ENCODE results near the gene NAPEPLD. TPM values are rescaled to one million over a fixed set of nuclear protein-coding genes. Genes with fewer than 3 reads are reported as not detected.
"Not testable (repeated sequence)": the region's sequence is repeated elsewhere in the genome, so short reads cannot be mapped to it uniquely, and the experiment has no call there.

NAPEPLD gene
- total and polyA plus RNA-seq, 2 donors (not counting 1 experiment from before 2014, with no cell fraction given) = 5.7 to 9.2 TPM

GRCh38 chr7:103059471-103059870 is 89.4 kb downstream of the NAPEPLD start:
- no peaks in the 10 kb centered on the region for H3K36me3 ChIP-seq (ENCODE audit: control insufficient read depth, insufficient read depth, low read length)
- H3K9me3 ChIP-seq (ENCODE audit: control insufficient read depth, insufficient read depth, low read depth, low read length) = no peaks in the 10 kb centered on the region
- TF ChIP-seq CTCF (conservative IDR thresholded peaks at IDR 0.05 in 1 of 2, IDR thresholded peaks at IDR 0.05 in 1 of 2; ENCODE audit: low read depth in 1 of 2, low read length in 2 of 2) = no peak
- no peak for TF ChIP-seq EZH2 (IDR thresholded peaks at IDR 0.05; ENCODE audit: low read length, missing control alignments)
- no peak overlapping the region for H3K9ac ChIP-seq (ENCODE audit: insufficient read depth, low read length)
- H2AFZ ChIP-seq (ENCODE audit: low read length) = no peak overlapping the region
- DNase-seq (ENCODE audit: low read depth in 2 of 2) = peak in 1 of 2 donors; percentile 22
- H4K20me1 ChIP-seq (ENCODE audit: control insufficient read depth, extremely low read depth, insufficient read depth, low read length) = no peaks in the 10 kb centered on the region
- H3K27ac ChIP-seq (ENCODE audit: insufficient read depth, low read length) = no peak overlapping the region
- no peaks in the 10 kb centered on the region for H3K27me3 ChIP-seq (ENCODE audit: control insufficient read depth, insufficient read depth, low read length)
- no peak overlapping the region for H3K4me2 ChIP-seq (ENCODE audit: extremely low read depth, insufficient read depth, low read length)
- no peaks in the 10 kb centered on the region for H3K4me1 ChIP-seq (ENCODE audit: control insufficient read depth, extremely low read depth, insufficient read depth, low read length)
- no peaks in the 10 kb centered on the region for H3K79me2 ChIP-seq (ENCODE audit: control insufficient read depth, insufficient read depth, low read length)
- H3K4me3 ChIP-seq (replicated peaks in 1 of 4; ENCODE audit: control extremely low read depth in 1 of 4, insufficient read depth in 1 of 4, low read depth in 3 of 4, low read length in 4 of 4) = no peak overlapping the region

GRCh38 chr7:103058122-103058521 is 90.8 kb downstream of the NAPEPLD start:
- Histone ChIP-seq H3K9me3 (ENCODE audit: control insufficient read depth, insufficient read depth, low read depth, low read length) (no peaks in the 10 kb centered on the region), H3K27ac (ENCODE audit: insufficient read depth, low read length) (no peak overlapping the region), H3K9ac (ENCODE audit: insufficient read depth, low read length) (no peak overlapping the region), H2AFZ (ENCODE audit: low read length) (no peak overlapping the region), H3K4me2 (ENCODE audit: extremely low read depth, insufficient read depth, low read length) (no peak overlapping the region), H3K27me3 (ENCODE audit: control insufficient read depth, insufficient read depth, low read length) (no peaks in the 10 kb centered on the region), H4K20me1 (ENCODE audit: control insufficient read depth, extremely low read depth, insufficient read depth, low read length) (no peaks in the 10 kb centered on the region), H3K36me3 (ENCODE audit: control insufficient read depth, insufficient read depth, low read length) (no peaks in the 10 kb centered on the region), H3K4me1 (ENCODE audit: control insufficient read depth, extremely low read depth, insufficient read depth, low read length) (no peaks in the 10 kb centered on the region), H3K79me2 (ENCODE audit: control insufficient read depth, insufficient read depth, low read length) (no peaks in the 10 kb centered on the region), H3K4me3 (replicated peaks in 1 of 4; ENCODE audit: control extremely low read depth in 1 of 4, insufficient read depth in 1 of 4, low read depth in 3 of 4, low read length in 4 of 4) (no peak overlapping the region)
- no peak for DNase-seq (ENCODE audit: low read depth in 2 of 2)
- TF ChIP-seq CTCF (conservative IDR thresholded peaks at IDR 0.05 in 1 of 2, IDR thresholded peaks at IDR 0.05 in 1 of 2; ENCODE audit: low read depth in 1 of 2, low read length in 2 of 2) (no peak), EZH2 (IDR thresholded peaks at IDR 0.05; ENCODE audit: low read length, missing control alignments) (no peak)

- not testable (repeated sequence) for H3K4me2 ChIP-seq (ENCODE audit: extremely low read depth, insufficient read depth, low read length); H3K79me2 ChIP-seq (ENCODE audit: control insufficient read depth, insufficient read depth, low read length); H3K27ac ChIP-seq (ENCODE audit: insufficient read depth, low read length); H3K4me1 ChIP-seq (ENCODE audit: control insufficient read depth, extremely low read depth, insufficient read depth, low read length); H4K20me1 ChIP-seq (ENCODE audit: control insufficient read depth, extremely low read depth, insufficient read depth, low read length); H3K27me3 ChIP-seq (ENCODE audit: control insufficient read depth, insufficient read depth, low read length); H3K9me3 ChIP-seq (ENCODE audit: control insufficient read depth, insufficient read depth, low read depth, low read length); H3K4me3 ChIP-seq (replicated peaks in 1 of 4; ENCODE audit: control extremely low read depth in 1 of 4, insufficient read depth in 1 of 4, low read depth in 3 of 4, low read length in 4 of 4); H3K9ac ChIP-seq (ENCODE audit: insufficient read depth, low read length); H2AFZ ChIP-seq (ENCODE audit: low read length); H3K36me3 ChIP-seq (ENCODE audit: control insufficient read depth, insufficient read depth, low read length); DNase-seq (ENCODE audit: low read depth in 2 of 2)
Measured at GRCh38 chr7:103056006-103056405, 92.9 kb downstream of the NAPEPLD start.
